Eye (tissue), 1 donor: Measurements from ENCODE around the gene CDC73.

Experiments used
- DNase-seq: peaks from one replicate; pipeline ENCODE4 v3.0.0-alpha.2; 2015

CDC73 gene

GRCh38 chr1:193121616-193122593, at the start of gene CDC73:
CDC73 (plus strand) TSS chr1:193122031; CDS start chr1:193122201, 170 bp downstream.
- peak; percentile 98 for DNase-seq

DNA sequence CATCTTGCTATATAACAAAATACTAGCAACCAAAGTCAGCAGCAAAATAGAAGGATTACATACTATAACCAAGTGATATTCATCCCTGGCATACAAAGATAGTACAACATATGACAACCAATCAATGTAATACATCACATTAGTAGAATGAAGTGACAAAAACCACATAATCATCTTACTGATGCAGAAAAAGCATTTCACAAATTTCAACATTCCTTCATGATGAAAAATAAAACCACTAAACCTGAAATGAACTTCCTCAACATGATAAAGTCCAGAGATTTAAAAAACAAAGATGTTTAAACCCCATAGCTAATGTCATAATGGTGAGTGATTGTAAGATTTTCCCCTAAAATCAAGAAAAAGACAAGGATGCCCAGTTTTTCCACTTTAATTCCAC, 43.8 kb upstream of the CDC73 start:
- DNase-seq: no peak

DNA sequence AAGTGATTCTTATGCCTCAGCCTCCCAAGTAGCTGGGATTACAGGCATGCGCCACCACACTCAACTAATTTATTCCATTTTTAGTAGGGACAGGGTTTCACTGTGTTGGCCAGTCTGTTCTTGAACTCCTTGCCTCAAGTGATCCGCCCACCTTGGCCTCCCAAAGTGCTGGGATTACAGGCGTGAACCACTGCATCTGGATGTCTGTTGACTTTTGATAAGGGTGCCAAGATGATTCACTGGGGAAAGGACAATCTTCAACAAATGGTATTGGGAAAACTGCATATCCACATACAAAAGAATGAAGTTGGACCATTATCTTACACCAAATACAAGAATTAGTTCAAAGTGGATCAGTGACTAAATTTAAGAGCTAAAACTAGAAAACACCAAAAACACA, 42.6 kb upstream of the CDC73 start:
- DNase-seq: no peak

- DNase-seq: no peak
These were observed 38.3 kb upstream of the CDC73 start for GRCh38 chr1:193083365-193084088.

- DNase-seq: no peak
These were observed 36.6 kb upstream of the CDC73 start for GRCh38 chr1:193085263-193085662.

- DNase-seq: no peak
These were observed 35.5 kb upstream of the CDC73 start for GRCh38 chr1:193086342-193086741.

DNA sequence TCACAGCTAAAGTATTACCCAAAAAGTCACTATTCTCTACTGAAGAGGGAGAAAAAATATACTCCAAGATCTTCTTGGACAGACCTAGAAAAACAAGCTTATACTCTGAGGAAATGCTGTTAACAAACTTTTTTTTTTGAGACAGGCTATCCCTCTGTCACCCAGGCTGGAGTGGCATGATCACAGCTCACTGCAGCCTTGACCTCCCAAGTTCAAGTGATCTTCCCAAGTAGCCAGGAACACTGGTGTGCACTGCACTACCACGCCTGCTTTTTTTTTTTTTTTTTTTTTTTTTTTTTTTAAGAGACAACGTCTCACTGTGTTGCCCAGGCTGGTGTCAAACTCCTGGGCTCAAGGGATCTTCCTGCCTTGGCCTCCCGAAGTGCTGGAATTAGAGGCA, 33.9 kb upstream of the CDC73 start:
- DNase-seq: no peak

- no peak for DNase-seq
These were observed 31.0 kb upstream of the CDC73 start for GRCh38 chr1:193090865-193091264.

DNA sequence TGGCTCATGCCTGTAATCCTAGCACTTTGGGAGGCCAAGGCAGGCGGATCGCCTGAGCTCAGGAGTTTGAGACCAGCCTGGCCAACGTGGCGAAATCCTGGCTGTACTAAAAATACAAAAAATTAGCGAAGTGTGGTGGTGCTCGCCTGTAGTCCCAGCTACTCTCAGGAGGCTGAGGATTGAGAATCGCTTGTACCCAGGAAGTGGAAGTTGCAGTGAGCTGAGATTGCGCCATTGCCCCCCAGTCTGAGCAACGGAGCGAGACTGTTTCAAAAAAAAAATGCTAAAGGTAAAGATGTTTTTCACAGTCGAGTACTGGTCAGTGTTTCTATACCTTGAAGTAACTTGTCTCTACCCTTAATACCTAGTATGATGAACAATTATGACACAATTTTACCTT, 27.7 kb upstream of the CDC73 start:
- no peak for DNase-seq

DNA sequence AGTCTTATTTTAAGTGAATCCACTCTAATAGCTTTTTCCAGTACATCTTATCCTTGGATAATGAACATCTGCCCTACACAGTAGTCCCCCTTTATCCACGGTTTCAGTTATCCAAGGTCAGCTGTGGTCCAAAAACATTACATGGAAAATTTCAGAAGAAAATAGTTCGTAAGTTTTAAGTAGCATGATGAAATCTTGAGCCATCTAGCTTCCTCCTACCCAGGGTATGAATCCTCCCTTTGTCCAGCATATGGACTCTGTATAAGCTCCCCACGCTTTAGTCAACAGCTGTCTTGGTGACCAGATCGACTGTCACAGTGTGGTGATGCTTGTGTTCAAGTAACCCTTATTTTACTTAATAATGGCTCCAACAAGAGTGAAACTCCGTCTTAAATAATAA, 19.2 kb upstream of the CDC73 start:
- no peak for DNase-seq

DNA sequence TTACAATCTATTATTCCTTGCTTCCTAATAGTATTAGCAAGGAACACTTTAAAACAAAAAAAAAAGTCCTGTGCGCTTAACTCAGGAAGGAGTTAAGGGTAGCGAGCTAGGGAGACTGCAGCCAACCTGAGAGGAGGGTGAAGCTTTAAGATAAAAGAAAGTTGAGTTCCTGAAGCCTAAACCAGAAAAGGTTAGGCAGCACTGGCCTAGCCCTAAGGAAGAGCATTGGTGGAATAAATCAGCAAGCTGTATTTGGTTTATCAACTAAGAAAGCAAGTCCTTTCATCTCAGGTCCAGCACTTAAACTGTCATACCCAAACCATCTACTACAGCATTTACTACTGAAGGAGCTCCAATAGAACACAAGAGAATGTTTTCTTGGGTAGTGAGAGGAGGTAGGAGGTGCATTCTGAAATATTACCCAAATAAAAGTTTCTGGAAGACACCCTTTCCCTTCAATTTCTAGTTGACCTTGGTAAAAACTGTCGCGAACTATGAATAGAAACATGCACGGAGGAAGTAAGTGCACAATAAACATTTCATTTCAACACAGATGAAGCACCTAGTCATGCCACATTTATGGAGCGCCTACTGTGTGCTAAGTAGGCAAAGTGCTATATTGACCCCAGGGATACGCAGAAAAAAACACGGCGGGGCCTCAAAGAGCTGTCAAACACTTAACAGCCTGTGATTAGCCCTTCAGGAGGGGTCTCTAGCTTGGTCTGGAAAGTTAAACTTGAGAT, 17.9 kb upstream of the CDC73 start:
- peak; percentile 13 for DNase-seq

DNA sequence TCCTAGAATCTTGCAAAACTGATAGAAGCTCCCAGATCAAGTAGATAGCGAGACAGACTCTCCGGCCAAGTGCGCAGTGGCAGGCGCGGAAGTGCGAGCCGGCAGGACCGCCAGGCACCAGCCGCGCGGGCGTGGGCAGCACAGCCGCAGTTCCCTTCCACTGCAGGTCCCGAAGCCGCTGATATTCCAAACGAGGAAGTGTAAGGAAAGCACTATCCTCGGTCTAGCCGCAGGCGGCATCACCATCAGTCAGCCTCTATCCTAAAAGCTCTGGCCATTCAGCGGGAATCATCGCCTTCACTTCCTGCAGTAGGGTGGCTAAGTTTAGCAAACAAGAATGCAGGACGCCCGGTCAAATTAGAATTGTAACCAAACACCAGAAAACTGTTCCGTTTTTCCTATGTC, 17.3 kb upstream of the CDC73 start:
- DNase-seq: no peak

- peak; percentile 91 for DNase-seq
These were observed 16.7 kb upstream of the CDC73 start, which contains the start of gene GLRX2 for GRCh38 chr1:193104907-193105820. GLRX2 (minus strand) TSS chr1:193105414; CDS start chr1:193105382, 32 bp downstream.

- no peak for DNase-seq
These were observed 16.0 kb upstream of the CDC73 start for GRCh38 chr1:193105821-193106177.

GRCh38 chr1:193108471-193108870, 13.4 kb upstream of the CDC73 start:
- no peak for DNase-seq

- no peak for DNase-seq
These were observed 12.2 kb upstream of the CDC73 start for GRCh38 chr1:193109619-193110018.

GRCh38 chr1:193110246-193110645, 11.6 kb upstream of the CDC73 start:
- DNase-seq: no peak

GRCh38 chr1:193110864-193111263, 11.0 kb upstream of the CDC73 start:
- no peak for DNase-seq

- peak; percentile 20 for DNase-seq
These were observed 10.2 kb upstream of the CDC73 start for GRCh38 chr1:193111641-193112090.

DNA sequence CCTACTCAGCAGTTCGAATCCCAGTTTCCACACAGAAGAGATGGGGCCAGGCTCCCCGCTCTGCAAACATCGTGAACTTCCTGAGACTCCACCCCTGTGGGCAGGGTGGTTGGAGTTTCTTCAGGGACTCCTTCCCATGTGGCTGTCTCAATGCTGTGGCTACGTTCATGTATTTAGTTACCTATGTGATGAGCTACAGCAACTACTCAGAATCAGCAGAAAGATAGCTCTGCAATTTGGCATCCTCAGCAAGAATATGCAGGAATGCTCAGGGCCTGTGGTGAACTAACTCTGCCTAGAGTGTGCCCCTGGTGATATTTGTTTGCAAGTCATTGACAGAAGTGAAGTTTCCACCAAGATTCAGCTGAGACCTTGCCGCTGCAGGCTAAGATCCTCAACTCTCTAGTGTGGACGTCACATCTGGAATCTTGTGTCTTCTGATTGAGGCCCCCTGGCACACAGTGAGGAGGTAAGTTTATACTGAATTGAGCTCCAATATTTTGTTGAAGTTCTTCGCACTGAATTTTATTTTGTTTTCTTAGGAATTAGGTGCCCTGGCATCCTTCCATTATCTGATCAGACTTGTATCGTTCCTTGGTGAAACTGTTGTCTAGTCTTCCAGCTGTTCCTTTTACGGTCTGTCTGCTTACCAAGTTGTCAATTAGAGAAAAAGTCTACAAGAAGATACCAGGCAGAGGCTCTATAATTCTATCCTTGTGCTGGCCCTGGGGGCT, 8.4 kb upstream of the CDC73 start:
- DNase-seq: no peak

DNA sequence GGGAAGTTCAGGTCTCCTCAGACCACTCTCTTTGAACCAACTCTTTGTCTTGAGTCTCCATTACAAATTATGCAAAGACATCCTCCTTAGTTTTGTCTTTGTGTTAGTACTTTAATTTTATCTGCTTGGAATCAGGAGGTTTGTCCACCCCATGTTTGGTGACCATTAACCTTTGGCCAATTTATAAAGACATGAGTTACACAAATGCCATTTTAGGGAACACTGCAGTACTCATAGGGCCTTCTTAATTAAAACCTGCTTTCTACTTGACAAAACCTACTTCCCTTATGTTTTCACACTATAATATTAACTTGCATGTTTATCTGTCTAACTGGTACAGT, 7.9 kb upstream of the CDC73 start:
- DNase-seq: no peak
